SK-N-SH treated with all-trans-retinoic acid at 6 μM for 48 hours (cell line): ENCODE results near the gene ARHGEF6.

Source experiments
- ATAC-seq: fragments of 200-7000 bp; cut with Tn5 transposase; 3 replicates; pipeline ENCODE4 v1.9.1; 2020; ENCODE audit warnings: mild to moderate bottlenecking, moderate library complexity
- ARNTL ChIP-seq: fragments of 450-650 bp; formaldehyde crosslinking; IDR thresholded peaks from 2 replicates; pipeline ENCODE4 v1.5.0; 2020; ENCODE audit warnings: low read depth, mild to moderate bottlenecking, moderate library complexity, borderline replicate concordance
- BACH2 ChIP-seq: fragments of 250-450 bp; sonication (Bioruptor Pico); IDR thresholded peaks from 2 replicates; pipeline ENCODE4 v1.9.0; 2021; ENCODE audit warnings: mild to moderate bottlenecking, borderline replicate concordance
- CSDC2 ChIP-seq: fragments of 250-450 bp; sonication (Bioruptor Pico); IDR thresholded peaks from 2 replicates; pipeline ENCODE4 v1.5.0; 2020; ENCODE audit warnings: mild to moderate bottlenecking, moderate library complexity
- ESRRG ChIP-seq: fragments of 250-450 bp; sonication (Bioruptor Pico); IDR thresholded peaks from 2 replicates; pipeline ENCODE4 v1.6.1; 2021; ENCODE audit warnings: mild to moderate bottlenecking
- GLIS3 ChIP-seq: fragments of 250-450 bp; sonication (Bioruptor Pico); IDR thresholded peaks from 2 replicates; pipeline ENCODE4 v1.5.0; 2020; ENCODE audit warnings: mild to moderate bottlenecking, moderate library complexity
- ISL1 ChIP-seq: fragments of 250-450 bp; sonication (Bioruptor Pico); IDR thresholded peaks from 2 replicates; pipeline ENCODE4 v2.1.2; 2022; ENCODE audit warnings: mild to moderate bottlenecking, moderate library complexity
- OSR1 ChIP-seq: fragments of 250-450 bp; sonication (Bioruptor Pico); IDR thresholded peaks from 2 replicates; pipeline ENCODE4 v1.8.0; 2022; ENCODE audit warnings: moderate library complexity, mild to moderate bottlenecking, inconsistent platforms
- PPARA ChIP-seq: fragments of 250-450 bp; sonication (Bioruptor Pico); IDR thresholded peaks from 2 replicates; pipeline ENCODE4 v1.5.0; 2020; ENCODE audit warnings: mild to moderate bottlenecking, borderline replicate concordance
- RARB ChIP-seq: fragments of 250-450 bp; sonication (Bioruptor Pico); IDR thresholded peaks from 2 replicates; pipeline ENCODE4 v1.8.0; 2021; ENCODE audit warnings: mild to moderate bottlenecking, moderate library complexity
- SNAI2 ChIP-seq: fragments of 250-450 bp; sonication (Bioruptor Pico); IDR thresholded peaks from 2 replicates; pipeline ENCODE4 v1.5.0; 2020; ENCODE audit warnings: mild to moderate bottlenecking, moderate library complexity
- TCF4 ChIP-seq: fragments of 250-450 bp; sonication (Bioruptor Pico); IDR thresholded peaks from 2 replicates; pipeline ENCODE4 v1.8.0; 2021; ENCODE audit warnings: mild to moderate bottlenecking, moderate library complexity, borderline replicate concordance
- TOX ChIP-seq: fragments of 250-450 bp; sonication (Bioruptor Pico); IDR thresholded peaks from 2 replicates; pipeline ENCODE4 v1.8.0; 2021; ENCODE audit warnings: mild to moderate bottlenecking, moderate library complexity, borderline replicate concordance
- ZC3H10 ChIP-seq: fragments of 250-450 bp; sonication (Bioruptor Pico); IDR thresholded peaks from 2 replicates; pipeline ENCODE4 v1.5.1; 2021; ENCODE audit warnings: mild to moderate bottlenecking, moderate library complexity
- ZFP3 ChIP-seq: fragments of 250-450 bp; sonication (Bioruptor Pico); IDR thresholded peaks from 2 replicates; pipeline ENCODE4 v1.5.0; 2020; ENCODE audit warnings: mild to moderate bottlenecking, moderate library complexity
- ZFP30 ChIP-seq: fragments of 450-650 bp; formaldehyde crosslinking; IDR thresholded peaks from 2 replicates; pipeline ENCODE4 v1.5.0; 2022; ENCODE audit warnings: mild to moderate bottlenecking, moderate library complexity
- ZNF565 ChIP-seq: fragments of 450-650 bp; formaldehyde crosslinking; conservative IDR thresholded peaks from 2 replicates; pipeline ENCODE4 v1.5.0; 2020; ENCODE audit warnings: low read depth, mild to moderate bottlenecking, moderate library complexity
- ZNF70 ChIP-seq: fragments of 450-650 bp; formaldehyde crosslinking; IDR thresholded peaks from 2 replicates; pipeline ENCODE4 v1.5.0; 2020; ENCODE audit warnings: mild to moderate bottlenecking, moderate library complexity
- ZNF8 ChIP-seq: fragments of 450-650 bp; formaldehyde crosslinking; IDR thresholded peaks from 2 replicates; pipeline ENCODE4 v1.5.0; 2020; ENCODE audit warnings: mild to moderate bottlenecking, moderate library complexity
- TF ChIP-seq, protein P1 (sequence below): fragments of 250-450 bp; sonication (Bioruptor Pico); IDR thresholded peaks from 2 replicates; pipeline ENCODE4 v1.5.0; 2020; ENCODE audit warnings: mild to moderate bottlenecking, moderate library complexity
- TF ChIP-seq, protein P2 (sequence below): fragments of 250-450 bp; sonication (Bioruptor Pico); IDR thresholded peaks from 2 replicates; pipeline ENCODE4 v1.8.0; 2021; ENCODE audit warnings: low read depth, mild to moderate bottlenecking, moderate library complexity, borderline replicate concordance
- TF ChIP-seq, protein P3 (sequence below): fragments of 250-450 bp; sonication (Bioruptor Pico); IDR thresholded peaks from 2 replicates; pipeline ENCODE4 v1.5.1; 2020; ENCODE audit warnings: low read depth, mild to moderate bottlenecking, moderate library complexity
- TF ChIP-seq, protein P4 (sequence below): fragments of 250-450 bp; sonication (Bioruptor Pico); IDR thresholded peaks from 2 replicates; pipeline ENCODE4 v1.5.1; 2021; ENCODE audit warnings: mild to moderate bottlenecking, moderate library complexity

Gene ARHGEF6

DNA sequence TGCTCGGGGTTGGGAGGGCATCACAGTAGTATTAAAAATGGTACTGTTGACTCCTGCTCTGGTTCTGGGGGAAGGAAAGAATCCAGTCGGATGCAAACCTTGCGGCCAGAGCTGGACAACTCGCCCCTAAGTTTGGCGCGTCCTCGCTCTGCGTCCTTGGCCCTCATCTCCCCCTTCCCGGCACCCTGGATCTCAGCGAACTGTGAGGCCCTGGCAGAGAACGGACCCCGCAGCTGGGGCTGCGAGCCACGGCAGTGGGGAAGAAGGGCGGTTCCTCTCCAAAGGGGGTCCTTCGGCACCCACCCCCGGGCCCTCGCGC lies 14.0 kb downstream of the ARHGEF6 start (continued):
- no peak for TF ChIP-seq ZC3H10 (CRISPR knock-in tag)
- TF ChIP-seq BACH2: no peak
- TF ChIP-seq ZNF70: no peak
- TF ChIP-seq, protein P1, sequence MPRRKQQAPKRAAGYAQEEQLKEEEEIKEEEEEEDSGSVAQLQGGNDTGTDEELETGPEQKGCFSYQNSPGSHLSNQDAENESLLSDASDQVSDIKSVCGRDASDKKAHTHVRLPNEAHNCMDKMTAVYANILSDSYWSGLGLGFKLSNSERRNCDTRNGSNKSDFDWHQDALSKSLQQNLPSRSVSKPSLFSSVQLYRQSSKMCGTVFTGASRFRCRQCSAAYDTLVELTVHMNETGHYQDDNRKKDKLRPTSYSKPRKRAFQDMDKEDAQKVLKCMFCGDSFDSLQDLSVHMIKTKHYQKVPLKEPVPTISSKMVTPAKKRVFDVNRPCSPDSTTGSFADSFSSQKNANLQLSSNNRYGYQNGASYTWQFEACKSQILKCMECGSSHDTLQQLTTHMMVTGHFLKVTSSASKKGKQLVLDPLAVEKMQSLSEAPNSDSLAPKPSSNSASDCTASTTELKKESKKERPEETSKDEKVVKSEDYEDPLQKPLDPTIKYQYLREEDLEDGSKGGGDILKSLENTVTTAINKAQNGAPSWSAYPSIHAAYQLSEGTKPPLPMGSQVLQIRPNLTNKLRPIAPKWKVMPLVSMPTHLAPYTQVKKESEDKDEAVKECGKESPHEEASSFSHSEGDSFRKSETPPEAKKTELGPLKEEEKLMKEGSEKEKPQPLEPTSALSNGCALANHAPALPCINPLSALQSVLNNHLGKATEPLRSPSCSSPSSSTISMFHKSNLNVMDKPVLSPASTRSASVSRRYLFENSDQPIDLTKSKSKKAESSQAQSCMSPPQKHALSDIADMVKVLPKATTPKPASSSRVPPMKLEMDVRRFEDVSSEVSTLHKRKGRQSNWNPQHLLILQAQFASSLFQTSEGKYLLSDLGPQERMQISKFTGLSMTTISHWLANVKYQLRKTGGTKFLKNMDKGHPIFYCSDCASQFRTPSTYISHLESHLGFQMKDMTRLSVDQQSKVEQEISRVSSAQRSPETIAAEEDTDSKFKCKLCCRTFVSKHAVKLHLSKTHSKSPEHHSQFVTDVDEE: no peak
- no peak for TF ChIP-seq TOX (CRISPR knock-in tag)
- TF ChIP-seq ZNF8 (CRISPR knock-in tag): no peak
- TF ChIP-seq OSR1 (CRISPR knock-in tag): no peak
- no peak for TF ChIP-seq ARNTL (CRISPR knock-in tag)

GRCh38 chrX:136765821-136766356 lies 14.8 kb downstream of the ARHGEF6 start:
- peak; percentile 3; the same call in 2 of the 3 replicates for ATAC-seq
- no peak for TF ChIP-seq ZFP3 (CRISPR knock-in tag)
- TF ChIP-seq, all 23 proteins: peak for 0

DNA sequence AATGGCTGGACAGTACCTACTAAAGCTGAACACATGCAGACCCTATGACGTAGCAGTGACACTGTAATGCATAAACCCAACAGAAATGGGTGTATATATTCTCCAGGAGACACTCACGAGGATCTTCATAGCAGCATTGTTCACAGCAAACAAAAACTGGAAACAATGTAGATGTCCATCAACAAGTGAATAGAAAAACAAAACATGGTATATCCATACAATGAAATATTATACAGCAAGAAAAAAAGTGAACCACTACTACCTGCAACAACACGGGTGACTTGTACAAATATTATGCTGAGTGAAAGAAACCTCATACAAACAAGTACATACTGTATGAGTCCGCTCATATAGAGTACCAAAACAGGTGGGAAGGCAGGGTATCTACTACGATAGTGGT lies 16.5 kb downstream of the ARHGEF6 start:
- no peak for ATAC-seq
- TF ChIP-seq ZNF8 (CRISPR knock-in tag) (peak; percentile 73), ZNF565 (CRISPR knock-in tag) (no peak)

DNA sequence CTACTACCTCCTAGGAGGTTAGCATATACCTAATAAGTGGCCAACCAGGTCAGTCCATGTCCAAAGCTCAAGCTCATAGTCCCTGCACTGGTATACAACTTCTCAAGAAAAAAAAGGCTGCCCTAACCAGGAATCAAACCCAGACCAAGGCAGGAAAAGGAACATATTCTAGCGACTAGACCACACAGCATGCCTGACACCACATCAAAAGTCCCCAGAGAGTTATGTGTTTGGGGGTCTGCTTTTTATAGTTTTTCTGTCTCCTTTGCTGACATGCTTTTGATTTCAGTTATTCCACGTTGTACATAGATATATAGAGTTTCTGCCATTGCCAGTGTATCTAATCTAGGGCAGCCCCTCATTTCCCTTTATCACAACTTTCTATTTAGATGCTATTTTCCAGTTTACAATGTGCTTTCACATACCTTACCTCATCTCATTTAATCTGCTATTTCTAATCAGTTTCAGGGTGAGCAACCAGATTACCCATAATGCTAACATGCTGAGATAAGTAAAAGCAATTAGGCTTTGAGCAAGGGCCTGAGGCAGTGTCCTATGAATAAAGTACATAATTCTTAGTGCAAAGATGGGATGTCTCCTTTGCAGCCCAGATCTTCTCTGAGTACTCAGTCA lies 17.8 kb downstream of the ARHGEF6 start:
- no peak for ATAC-seq
- TF ChIP-seq BACH2: no peak
- TF ChIP-seq TOX (CRISPR knock-in tag): no peak
- TF ChIP-seq ZFP3 (CRISPR knock-in tag): no peak
- TF ChIP-seq, all 23 proteins: peak for 0

- TF ChIP-seq BACH2: no peak
- TF ChIP-seq ZFP3 (CRISPR knock-in tag): no peak
- no peak for ATAC-seq
Measured at GRCh38 chrX:136761421-136761820, 19.3 kb downstream of the ARHGEF6 start.

DNA sequence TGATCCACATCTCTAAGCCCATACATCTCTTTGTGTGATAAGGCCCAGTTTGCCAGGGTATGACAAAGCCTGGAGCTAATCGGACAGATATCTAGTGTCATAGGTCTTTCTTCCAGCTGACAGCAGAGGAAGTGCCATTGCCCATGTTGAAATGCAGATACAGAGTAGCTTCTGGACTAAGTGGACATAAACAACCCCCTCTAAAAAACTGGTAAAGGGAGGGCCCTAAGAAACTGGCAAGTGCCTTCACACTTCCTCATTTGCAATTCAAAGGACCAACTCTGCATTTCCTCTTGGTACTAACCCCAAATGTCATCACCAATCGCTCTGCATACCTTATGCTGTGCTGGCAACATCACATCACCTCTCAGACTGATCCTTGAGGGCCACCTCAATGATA lies 20.8 kb downstream of the ARHGEF6 start:
- no peak for TF ChIP-seq SNAI2 (CRISPR knock-in tag)
- TF ChIP-seq OSR1 (CRISPR knock-in tag): no peak
- TF ChIP-seq ESRRG: no peak
- no peak for TF ChIP-seq TCF4 (CRISPR knock-in tag)
- TF ChIP-seq RARB: no peak
- no peak for TF ChIP-seq TOX (CRISPR knock-in tag)
- ATAC-seq: no peak

DNA sequence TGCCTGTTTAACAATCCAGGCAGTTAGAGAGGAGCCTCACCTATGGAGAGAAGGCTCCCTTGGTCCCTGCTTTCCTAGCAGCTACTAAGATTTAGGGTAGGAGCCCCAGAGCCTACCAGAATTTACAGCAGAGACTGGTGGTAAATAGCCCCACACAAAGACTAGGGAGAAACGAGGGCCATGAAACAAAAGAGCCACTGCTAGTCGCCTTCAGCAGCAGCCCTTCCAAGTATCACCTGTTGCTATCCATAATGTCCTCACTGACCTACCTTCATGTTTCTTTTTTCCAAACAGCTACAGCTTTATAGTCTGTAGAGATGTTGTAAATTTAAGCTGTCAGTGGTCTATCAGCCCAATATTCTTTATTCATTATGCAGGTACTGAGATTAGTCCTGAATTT lies 25.3 kb downstream of the ARHGEF6 start:
- no peak for ATAC-seq
- TF ChIP-seq GLIS3 (no peak), ZFP30 (no peak), TCF4 (CRISPR knock-in tag) (no peak), OSR1 (CRISPR knock-in tag) (no peak), CSDC2 (CRISPR knock-in tag) (no peak), ISL1 (CRISPR knock-in tag) (no peak), TOX (CRISPR knock-in tag) (no peak), ZNF8 (CRISPR knock-in tag) (no peak), PPARA (CRISPR knock-in tag) (no peak)
- TF ChIP-seq, protein P1: no peak
- TF ChIP-seq, protein P2, sequence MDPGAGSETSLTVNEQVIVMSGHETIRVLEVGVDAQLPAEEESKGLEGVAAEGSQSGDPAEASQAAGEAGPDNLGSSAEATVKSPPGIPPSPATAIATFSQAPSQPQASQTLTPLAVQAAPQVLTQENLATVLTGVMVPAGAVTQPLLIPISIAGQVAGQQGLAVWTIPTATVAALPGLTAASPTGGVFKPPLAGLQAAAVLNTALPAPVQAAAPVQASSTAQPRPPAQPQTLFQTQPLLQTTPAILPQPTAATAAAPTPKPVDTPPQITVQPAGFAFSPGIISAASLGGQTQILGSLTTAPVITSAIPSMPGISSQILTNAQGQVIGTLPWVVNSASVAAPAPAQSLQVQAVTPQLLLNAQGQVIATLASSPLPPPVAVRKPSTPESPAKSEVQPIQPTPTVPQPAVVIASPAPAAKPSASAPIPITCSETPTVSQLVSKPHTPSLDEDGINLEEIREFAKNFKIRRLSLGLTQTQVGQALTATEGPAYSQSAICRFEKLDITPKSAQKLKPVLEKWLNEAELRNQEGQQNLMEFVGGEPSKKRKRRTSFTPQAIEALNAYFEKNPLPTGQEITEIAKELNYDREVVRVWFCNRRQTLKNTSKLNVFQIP (CRISPR knock-in tag): no peak
- TF ChIP-seq, protein P3, sequence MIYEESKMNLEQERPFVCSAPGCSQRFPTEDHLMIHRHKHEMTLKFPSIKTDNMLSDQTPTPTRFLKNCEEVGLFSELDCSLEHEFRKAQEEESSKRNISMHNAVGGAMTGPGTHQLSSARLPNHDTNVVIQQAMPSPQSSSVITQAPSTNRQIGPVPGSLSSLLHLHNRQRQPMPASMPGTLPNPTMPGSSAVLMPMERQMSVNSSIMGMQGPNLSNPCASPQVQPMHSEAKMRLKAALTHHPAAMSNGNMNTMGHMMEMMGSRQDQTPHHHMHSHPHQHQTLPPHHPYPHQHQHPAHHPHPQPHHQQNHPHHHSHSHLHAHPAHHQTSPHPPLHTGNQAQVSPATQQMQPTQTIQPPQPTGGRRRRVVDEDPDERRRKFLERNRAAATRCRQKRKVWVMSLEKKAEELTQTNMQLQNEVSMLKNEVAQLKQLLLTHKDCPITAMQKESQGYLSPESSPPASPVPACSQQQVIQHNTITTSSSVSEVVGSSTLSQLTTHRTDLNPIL (CRISPR knock-in tag): no peak
- TF ChIP-seq, protein P4, sequence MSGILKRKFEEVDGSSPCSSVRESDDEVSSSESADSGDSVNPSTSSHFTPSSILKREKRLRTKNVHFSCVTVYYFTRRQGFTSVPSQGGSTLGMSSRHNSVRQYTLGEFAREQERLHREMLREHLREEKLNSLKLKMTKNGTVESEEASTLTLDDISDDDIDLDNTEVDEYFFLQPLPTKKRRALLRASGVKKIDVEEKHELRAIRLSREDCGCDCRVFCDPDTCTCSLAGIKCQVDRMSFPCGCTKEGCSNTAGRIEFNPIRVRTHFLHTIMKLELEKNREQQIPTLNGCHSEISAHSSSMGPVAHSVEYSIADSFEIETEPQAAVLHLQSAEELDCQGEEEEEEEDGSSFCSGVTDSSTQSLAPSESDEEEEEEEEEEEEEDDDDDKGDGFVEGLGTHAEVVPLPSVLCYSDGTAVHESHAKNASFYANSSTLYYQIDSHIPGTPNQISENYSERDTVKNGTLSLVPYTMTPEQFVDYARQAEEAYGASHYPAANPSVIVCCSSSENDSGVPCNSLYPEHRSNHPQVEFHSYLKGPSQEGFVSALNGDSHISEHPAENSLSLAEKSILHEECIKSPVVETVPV (CRISPR knock-in tag): no peak
